ENCODE measurements around the gene CENPS.
"Not testable (repeated sequence)": the region's sequence is repeated elsewhere in the genome, so short reads cannot be mapped to it uniquely, and the experiment has no call there.

Gene CENPS

DNA sequence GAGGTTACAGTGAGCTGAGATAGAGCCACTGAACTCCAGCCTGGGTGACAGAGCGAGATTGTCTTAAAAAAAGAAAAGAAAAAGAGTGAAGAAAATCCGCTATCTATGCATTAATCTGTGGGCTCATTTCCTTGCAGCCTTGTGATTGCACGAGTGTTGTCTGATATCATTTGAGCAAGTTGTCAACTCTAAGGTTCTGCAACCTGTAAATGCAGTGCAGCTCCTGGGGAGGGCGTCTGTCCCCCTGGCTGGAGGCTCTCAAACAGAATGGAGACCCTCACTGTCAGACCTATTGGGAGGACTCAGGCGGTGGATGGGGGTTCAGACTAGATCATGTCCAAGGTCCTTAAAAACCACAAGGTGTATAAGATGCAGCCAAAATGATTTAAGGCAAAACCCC lies 25.8 kb downstream of the CENPS start:
- no peak for DNase-seq

DNA sequence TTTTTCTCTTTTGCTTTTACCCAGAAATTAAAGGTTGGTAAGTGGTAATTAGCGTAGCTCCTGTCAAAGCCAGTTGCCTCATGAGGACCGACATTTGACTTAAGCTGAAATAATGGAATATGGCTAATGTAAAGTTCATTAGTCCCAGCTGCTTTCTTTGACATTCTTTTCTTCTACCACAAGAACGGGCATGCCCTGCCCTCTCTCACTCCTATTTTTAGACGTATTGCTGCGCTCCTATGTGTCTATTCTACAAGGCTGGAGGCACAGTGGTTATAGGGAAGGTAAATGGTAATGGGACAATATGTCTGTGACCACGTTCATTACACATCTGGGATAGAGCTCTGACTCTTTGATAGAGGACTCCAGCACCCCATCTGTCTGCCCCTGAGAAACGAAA lies 26.4 kb downstream of the CENPS start:
- no peak for DNase-seq

DNA sequence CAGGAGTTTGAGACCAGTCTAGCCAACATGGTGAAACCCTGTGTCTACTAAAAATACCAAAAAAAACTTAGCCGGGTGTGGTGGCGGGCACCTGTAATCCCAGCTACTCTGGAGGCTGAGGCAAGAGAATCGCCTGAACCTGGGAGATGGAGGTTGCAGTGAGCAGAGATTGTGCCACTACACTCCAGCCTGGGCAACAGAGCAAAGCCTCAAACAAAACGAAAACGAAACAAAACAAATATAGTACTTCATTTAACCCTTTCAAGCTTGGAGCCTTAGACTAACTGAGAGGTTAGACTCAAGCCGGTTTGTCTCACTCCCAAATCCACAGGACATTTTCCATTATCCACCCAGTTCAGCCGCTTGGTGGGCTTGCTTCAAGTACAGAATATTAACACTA lies 27.2 kb downstream of the CENPS start:
- DNase-seq: not testable (repeated sequence)

DNA sequence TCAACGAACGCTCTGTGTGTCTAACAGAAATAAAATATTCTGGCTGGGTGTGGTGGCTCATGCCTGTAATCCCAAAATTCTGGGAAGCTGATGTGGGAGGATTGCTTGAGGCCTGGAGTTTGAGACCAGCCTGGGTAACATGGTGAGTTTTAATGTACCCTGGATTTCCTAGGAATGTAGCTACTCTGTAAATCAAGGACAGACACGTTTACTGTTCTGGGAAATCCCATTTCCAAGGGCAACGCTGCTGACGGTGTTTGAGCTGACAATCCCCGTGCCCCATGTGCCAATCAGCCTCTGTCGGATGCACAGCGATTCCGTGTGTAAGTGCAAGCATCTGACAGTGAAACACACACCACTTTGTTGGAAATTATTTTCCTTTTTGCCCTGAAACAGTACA lies 27.6 kb downstream of the CENPS start:
- no peak for DNase-seq

DNA sequence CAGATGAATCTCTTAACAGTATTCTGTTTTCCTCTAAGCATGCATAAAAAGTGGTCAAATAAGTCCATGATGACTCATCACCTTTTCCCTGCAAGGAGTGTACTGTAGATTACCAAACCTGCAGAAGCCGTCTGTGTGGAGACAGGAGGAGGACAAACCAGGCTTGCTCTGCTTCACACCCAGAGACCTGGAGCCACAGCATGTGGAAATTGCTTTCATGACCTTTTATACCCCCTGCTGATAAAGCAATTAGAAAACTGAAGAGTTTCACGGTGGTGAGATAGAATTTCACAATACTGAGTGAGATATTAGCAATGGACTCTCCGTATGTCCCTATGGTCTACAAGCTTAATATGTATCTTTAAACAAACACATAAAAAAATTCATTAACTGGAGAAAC lies 29.0 kb downstream of the CENPS start:
- DNase-seq: no peak

DNA sequence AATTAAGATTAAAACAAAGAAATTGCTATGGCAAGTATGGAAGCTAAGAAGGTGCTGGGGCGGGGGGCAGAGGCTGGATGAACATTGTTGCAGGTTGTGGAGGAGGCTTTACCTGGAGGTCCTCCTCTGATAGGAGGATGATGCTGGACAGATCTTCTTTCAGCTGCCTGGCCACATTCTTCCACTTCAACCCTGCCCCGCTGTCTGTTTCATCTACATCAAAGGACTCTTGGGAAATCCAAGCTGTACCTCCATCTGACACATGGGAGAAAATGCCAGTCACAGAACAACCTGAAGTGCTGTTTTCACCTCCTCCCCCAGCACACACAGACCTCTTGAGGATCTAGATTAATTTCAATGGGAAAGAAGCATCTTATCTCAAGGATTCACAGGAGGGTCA lies 36.8 kb downstream of the CENPS start:
- DNase-seq: no peak

DNA sequence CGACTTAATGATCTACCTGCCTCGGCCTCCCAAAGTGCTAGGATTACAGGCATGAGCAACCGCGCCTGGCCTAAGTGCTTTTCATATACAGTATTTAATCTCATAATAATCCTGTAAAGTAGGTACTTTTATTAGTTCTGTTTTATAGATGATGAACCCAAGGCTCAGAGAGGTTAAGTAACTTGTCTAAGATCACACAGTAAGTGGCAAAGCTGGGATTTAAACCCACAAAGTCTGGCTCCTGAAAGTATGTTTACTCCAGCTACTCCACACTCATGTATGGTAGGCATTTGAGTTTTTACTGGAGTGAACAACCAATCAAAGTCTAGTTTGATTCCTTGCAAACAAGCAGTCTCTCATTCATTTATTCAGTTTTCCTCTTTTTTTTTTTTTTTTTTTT lies 39.8 kb downstream of the CENPS start:
- DNase-seq: no peak

DNA sequence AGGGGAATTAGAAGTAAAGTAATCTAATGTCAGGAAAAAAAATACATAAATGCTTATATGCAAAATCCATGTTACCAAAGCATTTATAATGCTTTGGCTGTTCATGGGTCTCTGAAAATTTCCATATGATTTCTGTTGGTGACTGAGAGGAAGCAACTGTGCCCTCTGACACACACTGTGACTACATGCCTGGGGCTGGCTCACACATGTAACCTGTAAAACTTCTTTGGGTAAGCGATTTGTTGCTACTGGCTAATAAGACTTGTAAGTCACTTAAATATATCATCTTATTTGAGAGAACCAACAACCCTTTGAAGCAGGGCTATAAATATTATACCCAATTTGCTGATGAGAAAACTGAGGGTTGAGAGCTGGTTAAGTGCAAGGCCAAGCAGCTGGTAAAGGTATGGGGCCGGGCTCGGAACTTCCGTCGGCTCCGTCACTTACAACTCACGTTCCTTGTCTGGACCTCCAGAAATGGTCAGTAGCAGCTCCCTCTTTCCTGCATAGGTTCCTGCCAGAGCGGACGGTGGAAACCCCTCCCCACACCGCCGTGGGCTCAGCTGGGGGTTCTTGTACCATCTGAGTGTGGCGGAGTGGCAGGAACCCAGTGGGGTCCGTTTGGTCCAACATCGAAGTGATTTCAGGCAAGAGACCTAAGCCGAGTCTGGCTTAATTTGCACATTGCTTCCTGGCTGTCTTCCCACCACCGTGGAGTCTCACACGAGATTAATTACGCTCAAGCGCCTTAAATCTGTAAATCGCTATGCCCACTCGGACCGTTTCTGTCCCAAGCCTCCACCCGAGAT lies 41.4 kb downstream of the CENPS start:
- no peak for DNase-seq

DNA sequence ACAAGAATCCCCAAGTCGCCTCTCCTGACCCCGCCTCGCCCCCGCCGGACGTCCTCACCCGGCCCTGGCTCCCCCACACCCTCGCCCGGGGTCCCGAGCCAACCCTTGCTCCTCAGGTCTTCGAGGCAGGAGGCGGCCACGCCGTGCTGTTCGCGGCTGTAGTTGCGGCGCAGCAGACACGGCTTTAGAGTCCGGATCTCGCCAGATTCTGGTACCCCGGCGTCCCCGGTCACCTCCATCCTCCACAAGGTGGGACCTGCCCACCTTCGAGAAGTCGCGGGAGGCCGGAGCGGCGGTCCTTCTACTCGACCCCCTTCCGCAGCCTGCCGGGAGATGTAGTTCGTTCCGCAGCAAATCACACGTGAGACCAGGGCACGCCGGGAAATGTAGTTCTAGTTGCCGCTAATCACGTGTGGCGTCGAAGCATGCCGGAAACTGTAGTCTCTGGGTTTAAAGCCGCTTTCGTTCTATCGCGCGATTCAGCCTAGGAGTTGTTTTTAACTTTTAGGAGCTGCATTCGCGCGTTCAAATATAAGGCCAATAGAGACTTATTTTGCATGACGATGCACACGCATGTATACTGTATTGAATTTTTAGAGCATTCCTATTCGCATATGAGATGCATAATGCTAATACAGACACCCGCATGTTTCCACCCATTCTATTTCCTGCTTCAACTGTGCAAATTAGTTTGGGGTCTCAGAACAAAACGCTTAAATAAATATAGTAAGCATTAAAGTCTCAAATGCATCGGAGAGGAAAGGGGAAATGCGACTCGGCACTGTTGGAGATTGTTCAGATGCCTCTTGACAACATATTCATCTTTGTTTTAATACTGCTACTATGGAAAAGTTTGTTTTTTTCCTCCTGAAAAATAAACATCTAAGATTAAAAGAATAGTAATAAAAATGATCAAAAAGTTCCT lies 42.2 kb downstream of the CENPS start, which contains the start of gene DFFA:
Gene DFFA, minus strand, starts transcription at position 310 of the 925 bp plus-strand sequence. Its CDS starts 71 bp downstream, at position 239.
- peak; percentile 91 for DNase-seq

DNA sequence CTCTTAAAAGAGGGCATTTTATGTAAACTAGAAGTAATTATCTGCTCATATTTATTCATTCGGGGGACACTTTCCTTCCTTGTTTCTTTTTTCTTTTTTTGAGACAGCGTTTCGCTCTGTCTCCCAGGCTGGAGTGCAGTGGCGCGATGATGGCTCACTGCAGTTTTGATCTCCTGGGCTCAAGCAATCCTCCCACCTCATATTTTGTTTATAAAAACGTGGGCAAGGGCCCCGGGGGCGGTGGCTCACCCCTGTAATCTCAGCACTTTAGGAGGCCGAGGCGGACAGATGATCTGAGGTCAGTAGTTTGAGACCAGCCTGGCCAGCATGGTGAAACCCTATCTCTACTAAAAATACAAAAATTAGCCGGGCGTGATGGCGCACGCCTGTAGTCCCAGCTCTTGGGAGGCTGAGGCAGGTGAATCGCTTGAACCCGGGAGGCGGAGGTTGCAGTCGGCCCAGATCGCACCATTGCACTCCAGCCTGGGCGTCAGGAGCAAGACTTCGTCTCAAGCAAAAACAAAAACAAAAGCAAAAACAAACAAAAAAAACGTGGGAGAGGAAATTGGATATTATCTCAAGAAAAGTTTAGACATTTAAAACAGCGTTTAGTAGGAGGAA lies 43.0 kb downstream of the CENPS start:
- DNase-seq: no peak

DNA sequence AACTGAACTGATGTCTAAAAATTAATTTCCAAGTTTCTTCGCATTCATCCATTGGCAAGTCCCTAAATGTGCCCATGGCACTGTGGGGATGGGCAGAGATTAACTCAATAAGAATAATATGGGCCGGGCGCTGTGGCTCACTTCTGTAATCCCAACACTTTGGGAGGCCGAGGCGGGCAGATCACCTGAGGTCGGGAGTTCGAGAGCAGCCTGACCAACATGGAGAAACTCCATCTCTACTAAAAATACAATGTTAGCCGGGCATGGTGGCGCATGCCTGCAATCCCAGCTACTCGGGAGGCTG lies 44.0 kb downstream of the CENPS start:
- DNase-seq: not testable (repeated sequence)

DNA sequence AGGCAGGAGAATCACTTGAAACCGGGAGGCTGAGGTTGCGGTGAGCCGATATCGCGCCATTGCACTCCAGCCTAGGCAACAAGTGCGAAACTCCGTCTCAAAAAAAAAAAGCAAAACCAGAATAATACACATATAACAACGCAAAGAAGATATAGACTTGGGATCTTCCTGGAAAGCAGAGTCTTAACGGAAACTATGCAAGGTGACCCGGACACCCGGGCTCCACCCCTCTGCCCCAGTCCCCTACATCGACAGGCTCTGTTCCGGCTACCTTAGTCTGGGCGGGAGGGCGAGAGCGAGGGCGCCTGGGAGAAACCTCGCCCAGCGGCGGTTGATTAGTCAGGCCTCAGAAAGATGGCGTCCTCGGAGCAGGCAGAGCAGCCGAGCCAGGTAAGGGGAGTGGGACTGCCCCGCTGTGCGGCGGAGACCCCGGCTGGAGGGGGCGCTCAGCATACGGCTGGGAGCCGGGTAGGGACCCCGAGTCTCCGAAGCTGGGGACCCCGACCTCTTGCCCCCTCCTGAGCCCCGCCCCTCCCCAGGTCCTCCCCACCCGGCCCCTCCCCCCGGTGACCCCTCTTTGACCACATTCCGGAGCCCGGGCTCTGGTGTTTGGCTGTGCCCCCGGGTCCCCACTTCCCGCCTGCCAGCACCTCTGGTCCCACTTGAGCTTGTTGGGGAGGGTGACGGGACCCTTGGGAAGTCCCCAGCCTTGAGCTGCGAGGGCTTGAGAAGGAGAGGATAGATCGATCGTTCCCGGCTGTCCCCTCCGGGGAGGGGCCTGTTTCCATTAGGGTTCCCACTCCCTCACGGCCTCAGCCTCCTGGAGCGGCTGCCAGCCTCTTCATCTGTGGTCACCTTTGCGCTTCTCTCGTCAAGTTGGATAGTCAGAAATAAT lies 44.6 kb downstream of the CENPS start, which contains the start of gene PEX14:
Gene PEX14, plus strand, starts transcription at position 338 of the 895 bp plus-strand sequence. Its CDS starts 17 bp downstream, at position 355.
- peak; percentile 79 for DNase-seq

DNA sequence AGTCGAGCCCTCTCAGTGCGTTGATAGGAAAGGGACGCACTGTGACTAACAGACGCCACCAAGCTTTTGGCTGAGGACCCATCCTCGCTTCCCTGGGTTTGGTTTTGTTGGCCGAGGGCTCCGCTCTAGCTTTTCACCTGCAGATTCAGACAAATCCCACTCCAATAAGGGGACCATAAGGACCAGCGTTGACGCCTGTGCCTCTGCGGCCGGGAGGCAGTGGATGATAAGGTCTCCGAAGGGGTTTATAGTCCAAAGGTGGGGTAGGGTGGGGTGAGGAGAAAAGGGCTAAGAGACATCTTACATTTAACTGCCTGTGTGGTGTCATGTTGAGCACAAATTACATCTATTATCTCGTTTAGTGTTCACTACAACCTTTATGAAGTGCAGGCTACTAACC lies 45.3 kb downstream of the CENPS start:
- DNase-seq: no peak

DNA sequence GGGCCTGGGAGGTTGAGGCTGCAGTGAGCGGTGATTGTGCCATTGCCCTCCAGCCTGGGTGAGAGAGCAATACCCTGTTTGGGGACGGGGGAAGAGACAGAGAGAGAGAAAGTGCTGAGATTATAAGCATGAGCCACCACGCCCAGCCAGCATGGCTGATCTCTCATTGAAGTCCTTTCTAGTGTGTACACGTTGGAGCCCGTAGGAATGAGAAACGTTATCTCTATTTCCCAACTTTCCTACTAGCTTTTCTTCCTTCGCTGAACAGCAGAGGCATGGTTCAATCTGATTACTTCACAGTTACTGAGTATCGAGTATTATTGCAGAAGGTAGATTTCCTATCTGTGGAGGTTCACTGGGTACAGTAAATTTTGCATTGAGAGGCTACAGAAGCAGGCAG lies 49.1 kb downstream of the CENPS start:
- no peak for DNase-seq

DNA sequence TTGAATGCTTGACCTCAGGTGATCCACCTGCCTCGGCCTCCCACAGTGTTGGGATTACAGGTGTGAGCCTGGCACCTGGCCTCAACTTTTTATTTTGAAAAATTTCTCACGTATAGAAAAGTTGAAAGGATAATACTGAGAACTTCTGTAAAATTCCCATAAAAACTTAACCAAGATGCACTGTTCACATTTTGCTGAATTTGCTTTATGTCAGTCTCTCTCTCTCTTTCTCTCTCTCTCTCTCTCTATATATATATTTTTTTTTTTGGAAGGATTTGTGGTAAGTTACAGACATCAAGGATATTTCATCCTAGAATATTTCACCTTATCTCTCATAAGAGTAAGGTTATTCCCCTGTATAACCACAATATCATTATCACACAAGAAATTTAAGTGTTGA lies 50.4 kb downstream of the CENPS start:
- no peak for DNase-seq

DNA sequence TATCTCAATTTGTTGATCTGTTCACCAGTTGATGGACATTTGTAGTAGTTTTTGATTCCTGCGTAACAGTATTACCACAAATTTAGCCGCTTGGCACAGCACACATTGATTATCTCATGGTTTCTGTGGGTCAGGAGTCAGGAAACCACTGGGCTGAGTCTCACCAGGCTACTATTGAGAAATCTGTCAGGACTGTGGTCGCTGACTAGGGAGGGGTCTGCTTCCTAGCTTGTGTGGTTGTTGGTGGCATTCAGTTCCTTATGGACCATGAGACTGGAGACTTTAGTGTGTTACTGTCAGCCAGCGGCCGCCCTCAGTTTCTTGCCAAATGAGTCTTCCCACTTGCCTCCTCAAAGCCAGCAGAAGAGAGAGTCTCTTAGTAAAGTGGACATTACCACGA lies 54.3 kb downstream of the CENPS start:
- no peak for DNase-seq

DNA sequence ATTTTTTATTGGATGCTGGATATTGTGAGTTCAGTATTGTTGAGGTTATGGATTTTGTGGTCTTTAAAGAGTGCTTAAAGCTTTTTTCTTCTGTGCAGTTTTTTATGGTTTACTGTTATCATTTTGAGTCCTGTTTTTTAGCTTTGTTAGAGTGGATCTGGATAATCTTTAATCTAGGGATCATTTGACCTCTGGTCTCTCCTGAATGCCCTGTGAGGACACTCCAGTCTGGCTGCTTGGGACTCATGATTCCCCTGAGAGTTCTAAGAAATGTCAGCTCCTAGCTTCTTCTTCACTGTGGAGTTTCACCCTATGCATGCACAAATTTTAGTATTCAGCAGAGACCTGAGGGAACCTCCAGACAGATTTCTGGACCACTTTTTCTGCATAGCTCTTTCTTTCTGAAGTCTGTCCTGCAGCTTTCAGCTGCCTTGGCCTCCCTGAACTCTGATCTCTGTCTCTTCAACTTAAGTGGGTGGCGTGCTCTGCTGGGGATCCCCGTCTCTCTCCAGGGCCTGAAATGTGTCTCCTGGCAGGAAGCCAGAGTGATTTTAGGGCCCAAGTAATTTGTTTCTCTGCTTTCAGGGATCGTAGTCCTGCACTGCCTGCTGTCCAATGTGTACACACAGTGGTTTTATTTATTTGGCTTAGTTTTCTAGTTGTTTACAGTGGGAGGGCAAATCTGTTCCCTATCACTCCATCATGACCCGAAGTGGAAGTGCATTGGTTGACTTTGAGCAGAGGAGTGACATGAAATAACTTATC lies 59.2 kb downstream of the CENPS start:
- no peak for DNase-seq

DNA sequence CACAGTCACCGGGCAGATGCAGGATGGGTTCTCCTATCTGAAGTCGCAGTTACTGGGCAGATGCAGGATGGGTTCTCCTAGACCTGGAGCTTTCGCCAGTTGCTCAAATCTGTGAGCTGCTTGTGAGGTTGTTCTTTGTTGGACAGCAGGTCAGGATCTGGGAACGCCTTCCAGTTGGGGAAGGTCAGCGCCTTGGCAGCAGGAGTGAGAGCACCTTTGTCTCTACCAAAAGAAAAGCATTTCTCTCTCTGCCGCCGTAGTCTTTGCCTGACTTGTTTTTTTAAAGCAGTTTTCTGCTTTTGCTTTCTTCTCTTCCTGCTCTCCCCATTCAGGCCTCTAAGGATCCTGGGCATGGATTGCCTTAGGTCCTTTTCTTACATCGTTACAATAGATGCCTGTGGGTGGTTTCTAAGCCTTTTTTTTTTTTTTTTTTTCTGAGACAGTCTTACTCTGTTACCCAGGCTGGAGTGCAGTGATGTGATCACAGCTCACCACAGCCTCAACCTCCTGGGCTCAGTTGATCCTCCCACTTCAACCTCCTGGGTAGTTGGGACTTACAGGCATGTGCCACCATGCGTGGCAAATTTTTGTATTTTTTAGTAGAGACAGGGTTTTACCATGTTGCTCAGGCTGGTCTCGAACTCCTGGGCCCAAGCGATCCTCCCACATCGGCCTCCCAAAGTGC lies 60.2 kb downstream of the CENPS start:
- no peak for DNase-seq
